CD4-positive, alpha-beta T cell treated with Interleukin-17A for 4 hours (primary cell): ENCODE results near the gene SH2D4B.

Experiments used
- DNase-seq: peaks from one replicate; pipeline ENCODE4 v3.0.0-alpha.2; 2020; ENCODE audit warnings: mixed read lengths

SH2D4B gene

DNA sequence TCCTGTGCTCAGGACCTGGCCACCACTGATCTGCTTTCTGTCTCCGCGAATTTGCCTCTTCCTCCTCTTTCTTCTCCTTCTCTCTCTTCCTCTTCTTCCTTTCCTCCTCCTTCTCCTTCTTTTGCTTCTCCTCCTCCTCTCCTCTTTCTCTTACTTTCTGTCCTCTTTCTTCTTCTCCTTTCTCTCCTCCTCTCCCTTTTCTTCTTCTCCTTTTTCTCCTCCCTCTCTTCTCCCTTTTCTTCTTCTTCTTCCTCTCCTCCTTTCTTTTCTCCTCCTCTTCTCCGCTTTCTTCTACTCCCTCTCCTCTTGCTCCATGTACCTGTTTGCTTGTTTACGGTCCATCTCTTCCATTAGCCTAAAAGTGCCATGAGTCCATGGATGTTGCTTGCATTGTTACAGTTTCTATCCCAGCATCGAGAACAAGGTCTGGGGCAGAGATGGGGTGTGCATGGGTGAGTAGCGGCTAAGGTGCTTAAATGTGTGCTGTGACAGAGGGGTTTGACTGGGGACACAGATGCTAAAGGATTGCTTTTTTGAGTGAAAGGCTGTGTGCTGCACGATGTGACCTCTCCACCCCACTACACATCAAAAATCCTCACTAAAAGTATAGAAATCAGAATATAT lies 7.7 kb downstream of the SH2D4B start:
- no peak for DNase-seq

- DNase-seq, result no peak
These were observed 14.5 kb downstream of the SH2D4B start for GRCh38 chr10:80552151-80552646.

GRCh38 chr10:80553436-80553835 lies 15.7 kb downstream of the SH2D4B start:
- no peak for DNase-seq

- no peak for DNase-seq
These were observed 16.3 kb downstream of the SH2D4B start for GRCh38 chr10:80554050-80554449.

- no peak for DNase-seq
These were observed 17.7 kb downstream of the SH2D4B start for GRCh38 chr10:80555415-80555814.

DNA sequence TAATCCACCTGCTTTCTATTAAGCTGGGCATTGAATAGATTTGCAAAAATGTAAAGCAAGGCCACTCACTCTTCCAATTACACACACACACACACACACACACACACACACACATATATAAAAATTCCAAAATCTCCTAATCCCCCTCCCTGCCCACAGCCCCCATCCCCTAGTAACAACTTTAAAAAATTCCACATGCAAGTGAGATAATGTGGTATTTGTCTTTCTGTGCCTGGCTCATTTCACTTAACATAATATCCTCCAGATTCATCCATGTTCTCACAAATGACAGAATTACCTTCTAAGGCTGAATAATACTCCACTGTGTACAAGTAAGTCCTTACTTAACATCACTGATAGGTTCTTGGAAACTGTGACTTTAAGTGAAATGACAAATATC lies 24.2 kb downstream of the SH2D4B start:
- no peak for DNase-seq

GRCh38 chr10:80567292-80567691 lies 29.6 kb downstream of the SH2D4B start:
- DNase-seq, result no peak

- DNase-seq, result no peak
These were observed 31.6 kb downstream of the SH2D4B start for GRCh38 chr10:80569131-80569895.

GRCh38 chr10:80571352-80571751 lies 33.6 kb downstream of the SH2D4B start:
- no peak for DNase-seq

DNA sequence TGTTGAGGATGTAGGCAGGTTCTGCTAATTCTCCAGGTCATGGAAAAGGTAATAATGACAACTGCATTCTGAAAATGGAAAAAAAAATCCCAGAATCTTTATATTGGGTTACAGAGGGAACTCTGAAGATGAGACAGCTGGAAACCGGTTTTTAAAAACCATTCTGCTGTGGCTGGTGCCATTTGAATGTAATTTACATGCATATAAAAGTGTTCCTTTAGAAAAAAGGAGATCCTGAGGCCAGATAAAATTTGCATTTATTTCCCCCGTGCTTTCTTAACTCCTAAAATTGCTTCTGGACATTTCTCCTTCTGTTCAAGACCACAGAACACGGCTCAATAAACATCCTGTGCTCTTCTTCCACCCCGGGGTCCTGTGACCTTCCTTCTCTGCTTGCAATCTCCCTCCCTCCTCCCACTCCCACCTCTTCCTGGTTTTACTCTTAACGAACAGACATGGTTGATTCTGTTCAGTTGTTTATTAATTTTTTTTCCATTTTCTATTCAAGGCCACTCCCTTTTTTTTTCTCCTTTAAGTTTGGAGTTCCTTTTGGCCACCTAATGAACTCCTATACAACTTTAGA lies 41.6 kb downstream of the SH2D4B start:
- no peak for DNase-seq

GRCh38 chr10:80579849-80580637 lies 42.3 kb downstream of the SH2D4B start:
- DNase-seq, result no peak

- DNase-seq, result no peak
These were observed 43.2 kb downstream of the SH2D4B start for GRCh38 chr10:80580638-80581468.

DNA sequence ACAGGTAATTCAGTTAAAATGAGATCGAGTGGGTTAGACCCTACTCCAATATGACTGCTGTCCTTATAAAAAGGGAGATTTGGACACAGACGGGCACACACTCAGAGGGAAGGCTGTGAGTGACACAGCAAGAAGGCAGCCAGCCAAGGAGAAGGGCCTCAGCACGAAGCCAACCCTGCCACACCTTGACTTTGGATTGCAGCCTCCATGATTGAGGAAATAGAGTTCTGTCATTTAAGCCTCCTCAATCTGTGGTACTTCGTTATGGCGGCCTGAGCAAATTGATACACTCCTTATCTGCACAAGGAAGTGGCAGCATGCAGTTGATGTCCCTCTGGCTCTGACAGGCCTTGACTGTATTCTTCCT lies 43.8 kb downstream of the SH2D4B start:
- DNase-seq, result no peak

GRCh38 chr10:80582286-80582960 lies 44.7 kb downstream of the SH2D4B start:
- DNase-seq, result no peak

GRCh38 chr10:80583685-80584084 lies 46.0 kb downstream of the SH2D4B start:
- DNase-seq, result peak; percentile 11

GRCh38 chr10:80585812-80586211 lies 48.1 kb downstream of the SH2D4B start:
- DNase-seq, result no peak

GRCh38 chr10:80588546-80588945 lies 50.8 kb downstream of the SH2D4B start:
- DNase-seq, result no peak

DNA sequence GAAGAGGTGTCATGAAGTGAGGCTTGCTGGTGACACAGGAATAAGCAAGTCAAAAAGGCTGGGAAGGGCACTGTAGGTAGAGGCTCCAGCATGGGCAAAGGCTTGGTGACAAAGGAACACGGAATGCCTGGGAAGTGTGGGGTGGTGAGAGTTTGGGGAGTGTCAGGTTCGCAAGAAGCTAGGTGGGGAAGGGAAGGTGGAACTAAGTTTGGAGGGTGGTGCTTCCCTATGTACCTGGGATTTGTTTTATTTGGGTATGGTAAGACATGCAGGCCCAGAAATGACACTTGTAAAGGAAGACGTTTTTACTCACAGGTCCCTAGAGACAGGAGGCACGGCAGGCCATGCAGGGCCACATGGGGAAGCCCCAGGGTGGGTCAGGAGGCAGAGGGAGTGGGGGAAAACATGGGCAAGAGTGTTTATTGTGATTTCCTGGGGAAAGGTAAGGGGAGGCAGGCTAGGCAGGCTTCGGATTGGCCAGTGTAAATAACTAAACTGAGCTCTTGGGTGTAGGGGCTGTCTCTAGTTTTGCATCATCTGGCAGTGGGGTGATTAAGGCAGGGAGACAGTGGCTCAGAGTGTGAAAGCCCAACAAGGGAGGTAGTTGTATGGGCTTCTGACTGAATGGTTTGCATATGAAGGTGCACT lies 52.1 kb downstream of the SH2D4B start:
- DNase-seq, result no peak

GRCh38 chr10:80590585-80591125 lies 53.0 kb downstream of the SH2D4B start:
- DNase-seq, result no peak

DNA sequence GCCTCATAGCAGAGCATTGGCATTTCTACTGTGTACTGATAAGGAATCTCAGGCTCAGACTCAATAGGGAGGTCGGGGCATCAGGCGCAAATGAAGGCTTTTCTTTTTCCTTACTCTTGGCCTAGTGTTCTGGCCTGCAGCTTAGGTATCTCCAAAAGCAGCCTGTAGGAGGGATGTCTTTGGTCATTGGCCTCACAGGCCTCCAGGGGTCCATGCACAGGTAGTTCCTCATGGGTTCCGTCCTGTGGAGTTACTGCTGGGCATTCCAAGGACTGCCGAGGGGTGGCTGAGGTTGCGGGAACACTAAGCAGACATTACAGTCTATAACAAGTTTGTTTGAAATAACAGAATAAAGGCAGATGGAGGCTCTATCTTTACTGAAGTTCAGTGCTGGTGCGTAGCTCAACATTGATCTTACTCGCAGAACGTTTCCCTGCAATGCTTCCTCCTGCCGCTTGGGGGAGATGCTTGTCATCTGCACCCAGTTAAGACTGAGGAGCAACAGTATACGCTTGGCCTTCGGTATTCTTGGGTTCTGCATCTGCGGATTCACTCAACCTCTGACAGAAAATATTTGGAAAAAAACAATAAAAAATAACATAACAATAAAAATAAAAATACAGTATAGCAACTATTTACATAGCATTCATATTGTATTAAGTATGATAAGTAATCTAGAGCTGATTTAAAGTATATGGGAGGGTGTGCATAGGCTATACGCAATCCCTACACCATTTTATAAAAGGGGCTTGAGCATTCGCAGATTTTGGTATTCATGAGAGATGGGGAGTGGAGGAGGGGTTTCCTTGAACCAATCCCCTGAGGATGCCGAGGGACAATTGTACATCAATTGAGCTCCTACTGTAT lies 58.9 kb downstream of the SH2D4B start:
- DNase-seq, result peak; percentile 53
